Measurements from ENCODE around the gene SLC12A9.

SLC12A9 gene

DNA sequence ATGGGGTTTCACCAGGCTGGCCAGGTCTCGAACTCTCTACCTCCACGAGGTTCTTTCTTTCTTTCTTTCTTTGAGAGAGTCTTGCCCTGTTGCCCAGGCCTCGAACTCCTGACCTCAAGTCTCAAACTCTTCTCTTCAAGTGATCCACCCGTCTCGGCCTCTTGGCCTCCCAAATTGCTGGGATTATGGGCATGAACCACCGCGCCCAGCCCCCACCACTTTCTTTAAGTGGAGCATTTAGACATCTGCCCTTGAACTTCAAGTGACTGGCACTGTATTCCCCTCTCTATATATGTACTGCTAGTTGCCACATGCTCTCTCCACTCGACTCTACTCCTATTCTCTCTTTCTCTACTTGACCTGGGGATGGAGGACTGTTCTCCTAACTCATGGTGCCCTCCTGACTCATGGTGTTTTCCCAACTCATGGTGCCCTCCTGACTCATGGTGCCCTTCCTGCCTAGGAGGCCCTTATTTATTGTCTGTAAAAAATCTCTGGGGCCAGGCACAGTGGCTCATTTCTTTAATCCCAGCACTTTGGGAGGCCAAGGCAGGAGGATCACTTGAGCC is 62.5 kb downstream of the SLC12A9 start:
- no peak overlapping the region for H3K4me3 ChIP-seq (ENCODE audit: low read length)
- no peak for DNase-seq (ENCODE audit: low read depth)
- TF ChIP-seq, protein P1, sequence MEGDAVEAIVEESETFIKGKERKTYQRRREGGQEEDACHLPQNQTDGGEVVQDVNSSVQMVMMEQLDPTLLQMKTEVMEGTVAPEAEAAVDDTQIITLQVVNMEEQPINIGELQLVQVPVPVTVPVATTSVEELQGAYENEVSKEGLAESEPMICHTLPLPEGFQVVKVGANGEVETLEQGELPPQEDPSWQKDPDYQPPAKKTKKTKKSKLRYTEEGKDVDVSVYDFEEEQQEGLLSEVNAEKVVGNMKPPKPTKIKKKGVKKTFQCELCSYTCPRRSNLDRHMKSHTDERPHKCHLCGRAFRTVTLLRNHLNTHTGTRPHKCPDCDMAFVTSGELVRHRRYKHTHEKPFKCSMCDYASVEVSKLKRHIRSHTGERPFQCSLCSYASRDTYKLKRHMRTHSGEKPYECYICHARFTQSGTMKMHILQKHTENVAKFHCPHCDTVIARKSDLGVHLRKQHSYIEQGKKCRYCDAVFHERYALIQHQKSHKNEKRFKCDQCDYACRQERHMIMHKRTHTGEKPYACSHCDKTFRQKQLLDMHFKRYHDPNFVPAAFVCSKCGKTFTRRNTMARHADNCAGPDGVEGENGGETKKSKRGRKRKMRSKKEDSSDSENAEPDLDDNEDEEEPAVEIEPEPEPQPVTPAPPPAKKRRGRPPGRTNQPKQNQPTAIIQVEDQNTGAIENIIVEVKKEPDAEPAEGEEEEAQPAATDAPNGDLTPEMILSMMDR (conservative IDR thresholded peaks at IDR 0.05; ENCODE audit: low read length), result no peak
